Measurements from ENCODE around the gene RAB40B. TPM values are rescaled to one million over a fixed set of nuclear protein-coding genes. Genes with fewer than 3 reads are reported as not detected.

The RAB40B gene
- polyA plus RNA-seq, 1 experiment, result 9.4 TPM

- H3K27me3 ChIP-seq (ENCODE audit: control insufficient read depth, insufficient read depth, low read length), result no peaks in the 10 kb centered on the region
- POLR2A ChIA-PET, result no interaction called here
- CTCF ChIA-PET, result no interaction called here
- no peak for TF ChIP-seq CTCF (IDR thresholded peaks at IDR 0.05; ENCODE audit: insufficient read depth, low read depth, low read length)
- no peak overlapping the region for H3K4me3 ChIP-seq (ENCODE audit: low read depth, low read length)
- no peak for DNase-seq (ENCODE audit: low read depth)
- H3K36me3 ChIP-seq (ENCODE audit: control insufficient read depth, insufficient read depth, low read length), result peaks cover 12% of the 10 kb centered on the region
These were observed 53.0 kb downstream of the RAB40B start for GRCh38 chr17:82645516-82645915.

- ChIA-PET POLR2A (no interaction called here), CTCF (no interaction called here)
- Histone ChIP-seq H3K36me3 (ENCODE audit: control insufficient read depth, insufficient read depth, low read length) (peaks cover 20% of the 10 kb centered on the region), H3K4me3 (ENCODE audit: low read depth, low read length) (no peak overlapping the region), H3K27me3 (ENCODE audit: control insufficient read depth, insufficient read depth, low read length) (no peaks in the 10 kb centered on the region)
- no peak for TF ChIP-seq CTCF (IDR thresholded peaks at IDR 0.05; ENCODE audit: insufficient read depth, low read depth, low read length)
- no peak for DNase-seq (ENCODE audit: low read depth)
These were observed 54.4 kb downstream of the RAB40B start for GRCh38 chr17:82644148-82644547.

GRCh38 chr17:82642022-82642421 lies 56.5 kb downstream of the RAB40B start:
- ChIA-PET CTCF (no interaction called here), POLR2A (no interaction called here)
- no peak for DNase-seq (ENCODE audit: low read depth)
- TF ChIP-seq CTCF (IDR thresholded peaks at IDR 0.05; ENCODE audit: insufficient read depth, low read depth, low read length), result no peak
- H3K27me3 ChIP-seq (ENCODE audit: control insufficient read depth, insufficient read depth, low read length), result no peaks in the 10 kb centered on the region
- no peak overlapping the region for H3K4me3 ChIP-seq (ENCODE audit: low read depth, low read length)
- peaks cover 20% of the 10 kb centered on the region for H3K36me3 ChIP-seq (ENCODE audit: control insufficient read depth, insufficient read depth, low read length)

- DNase-seq (ENCODE audit: low read depth), result no peak
- Histone ChIP-seq H3K4me3 (ENCODE audit: low read depth, low read length) (no peak overlapping the region), H3K36me3 (ENCODE audit: control insufficient read depth, insufficient read depth, low read length) (peaks cover 20% of the 10 kb centered on the region), H3K27me3 (ENCODE audit: control insufficient read depth, insufficient read depth, low read length) (no peaks in the 10 kb centered on the region)
- POLR2A ChIA-PET, result interaction anchor here (0.6 kb wide), 1 partner anchor 74 kb away, joined by 6 read pairs; no protein-coding TSS in a partner anchor
- TF ChIP-seq CTCF (IDR thresholded peaks at IDR 0.05; ENCODE audit: insufficient read depth, low read depth, low read length), result no peak
- CTCF ChIA-PET, result interaction anchor here (1.8 kb wide), 1 partner anchor 12 kb away, joined by 5 read pairs; no protein-coding TSS in a partner anchor
These were observed 58.5 kb downstream of the RAB40B start for GRCh38 chr17:82640036-82640435.

- ChIA-PET POLR2A (no interaction called here), CTCF (interaction anchor here (1.8 kb wide), 1 partner anchor 12 kb away, joined by 5 read pairs; no protein-coding TSS in a partner anchor)
- DNase-seq (ENCODE audit: low read depth), result no peak
- Histone ChIP-seq H3K36me3 (ENCODE audit: control insufficient read depth, insufficient read depth, low read length) (peaks cover 20% of the 10 kb centered on the region), H3K27me3 (ENCODE audit: control insufficient read depth, insufficient read depth, low read length) (no peaks in the 10 kb centered on the region), H3K4me3 (ENCODE audit: low read depth, low read length) (no peak overlapping the region)
- TF ChIP-seq CTCF (IDR thresholded peaks at IDR 0.05; ENCODE audit: insufficient read depth, low read depth, low read length), result no peak
These were observed 58.9 kb downstream of the RAB40B start for GRCh38 chr17:82639628-82640027.
